ENCODE measurements around the gene CAMKMT.

The CAMKMT gene

GRCh38 chr2:44598330-44599119, 236.8 kb downstream of the CAMKMT start:
- Histone ChIP-seq H3K9me2 (replicated peaks; ENCODE audit: insufficient read depth, low read length) (no peaks in the 10 kb centered on the region), H3K79me2 (ENCODE audit: insufficient read depth, low read length) (no peaks in the 10 kb centered on the region), H3K9ac (ENCODE audit: low read length) (no peak overlapping the region), H3K36me3 (ENCODE audit: low read length) (no peaks in the 10 kb centered on the region; the same call in 1 of the 2 replicates), H3K27ac (ENCODE audit: low read depth, low read length) (no peak overlapping the region), H2AFZ (ENCODE audit: low read depth, low read length, severe bottlenecking) (no peak overlapping the region), H3K9me3 (ENCODE audit: insufficient read depth, low read length) (no peaks in the 10 kb centered on the region), H4K20me1 (ENCODE audit: low read depth, low read length) (no peaks in the 10 kb centered on the region), H3K4me2 (ENCODE audit: low read depth, low read length, poor library complexity, severe bottlenecking) (no peak overlapping the region), H3K27me3 (ENCODE audit: low read length) (no peaks in the 10 kb centered on the region), H3K4me3 (ENCODE audit: insufficient read depth, low read length, poor library complexity, severe bottlenecking) (no peak overlapping the region), H3F3A (ENCODE audit: insufficient read depth) (no peaks in the 10 kb centered on the region)
- TF ChIP-seq CTCF (IDR thresholded peaks at IDR 0.05; ENCODE audit: insufficient read depth, low read length, poor library complexity, severe bottlenecking): no peak
- no peak for TF ChIP-seq EZH2phosphoT487 (conservative IDR thresholded peaks at IDR 0.05; ENCODE audit: low read length)

GRCh38 chr2:44599130-44599529, 237.4 kb downstream of the CAMKMT start:
- Histone ChIP-seq H3K9me2 (replicated peaks; ENCODE audit: insufficient read depth, low read length) (no peaks in the 10 kb centered on the region), H2AFZ (ENCODE audit: low read depth, low read length, severe bottlenecking) (no peak overlapping the region), H3K79me2 (ENCODE audit: insufficient read depth, low read length) (no peaks in the 10 kb centered on the region), H3K9me3 (ENCODE audit: insufficient read depth, low read length) (no peaks in the 10 kb centered on the region), H3K9ac (ENCODE audit: low read length) (no peak overlapping the region), H3F3A (ENCODE audit: insufficient read depth) (no peaks in the 10 kb centered on the region), H3K4me3 (ENCODE audit: insufficient read depth, low read length, poor library complexity, severe bottlenecking) (no peak overlapping the region), H3K27ac (ENCODE audit: low read depth, low read length) (no peak overlapping the region), H3K36me3 (ENCODE audit: low read length) (no peaks in the 10 kb centered on the region; the same call in 1 of the 2 replicates), H3K27me3 (ENCODE audit: low read length) (no peaks in the 10 kb centered on the region), H4K20me1 (ENCODE audit: low read depth, low read length) (no peaks in the 10 kb centered on the region), H3K4me2 (ENCODE audit: low read depth, low read length, poor library complexity, severe bottlenecking) (no peak overlapping the region)
- TF ChIP-seq EZH2phosphoT487 (conservative IDR thresholded peaks at IDR 0.05; ENCODE audit: low read length): no peak
- TF ChIP-seq CTCF (IDR thresholded peaks at IDR 0.05; ENCODE audit: insufficient read depth, low read length, poor library complexity, severe bottlenecking): no peak

GRCh38 chr2:44602446-44602845, 240.7 kb downstream of the CAMKMT start:
- no peak overlapping the region for H3K27ac ChIP-seq (ENCODE audit: low read depth, low read length)
- no peak for TF ChIP-seq EZH2phosphoT487 (conservative IDR thresholded peaks at IDR 0.05; ENCODE audit: low read length)
- TF ChIP-seq CTCF (IDR thresholded peaks at IDR 0.05; ENCODE audit: insufficient read depth, low read length, poor library complexity, severe bottlenecking): no peak
- H3K36me3 ChIP-seq (ENCODE audit: low read length): no peaks in the 10 kb centered on the region; the same call in 1 of the 2 replicates
- H4K20me1 ChIP-seq (ENCODE audit: low read depth, low read length): no peaks in the 10 kb centered on the region
- H3K27me3 ChIP-seq (ENCODE audit: low read length): no peaks in the 10 kb centered on the region
- H3K9me2 ChIP-seq (replicated peaks; ENCODE audit: insufficient read depth, low read length): no peaks in the 10 kb centered on the region
- no peak overlapping the region for H3K9ac ChIP-seq (ENCODE audit: low read length)
- H3F3A ChIP-seq (ENCODE audit: insufficient read depth): no peaks in the 10 kb centered on the region
- no peak overlapping the region for H2AFZ ChIP-seq (ENCODE audit: low read depth, low read length, severe bottlenecking)
- H3K79me2 ChIP-seq (ENCODE audit: insufficient read depth, low read length): no peaks in the 10 kb centered on the region
- H3K4me2 ChIP-seq (ENCODE audit: low read depth, low read length, poor library complexity, severe bottlenecking): no peak overlapping the region
- no peak overlapping the region for H3K4me3 ChIP-seq (ENCODE audit: insufficient read depth, low read length, poor library complexity, severe bottlenecking)
- H3K9me3 ChIP-seq (ENCODE audit: insufficient read depth, low read length): no peaks in the 10 kb centered on the region
